Fibroblast of skin of right biceps (primary cell): ENCODE results near the gene BICC1.
"Not testable (repeated sequence)": the region's sequence is repeated elsewhere in the genome, so short reads cannot be mapped to it uniquely, and the experiment has no call there.

Experiments used
- DNase-seq: peaks from one replicate; pipeline ENCODE4 v3.0.0-alpha.2; 2013

Gene BICC1

GRCh38 chr10:58833771-58834561 lies 321.3 kb downstream of the BICC1 start:
- peak; percentile 4 for DNase-seq

- DNase-seq, result no peak
These were observed 323.6 kb downstream of the BICC1 start for GRCh38 chr10:58836176-58836700.

- no peak for DNase-seq
These were observed 324.4 kb downstream of the BICC1 start for GRCh38 chr10:58836991-58837575.

GRCh38 chr10:58837826-58838225 lies 325.2 kb downstream of the BICC1 start:
- no peak for DNase-seq

GRCh38 chr10:58838561-58839208 lies 326.0 kb downstream of the BICC1 start:
- DNase-seq, result no peak

GRCh38 chr10:58839771-58840170 lies 327.1 kb downstream of the BICC1 start:
- no peak for DNase-seq

GRCh38 chr10:58840840-58841435 lies 328.3 kb downstream of the BICC1 start:
- no peak for DNase-seq

GRCh38 chr10:58842860-58843376 lies 330.2 kb downstream of the BICC1 start:
- peak; percentile 10 for DNase-seq

GRCh38 chr10:58843760-58844159 lies 331.1 kb downstream of the BICC1 start:
- no peak for DNase-seq

GRCh38 chr10:58844680-58845079 lies 332.0 kb downstream of the BICC1 start:
- DNase-seq, result no peak

- DNase-seq, result no peak
These were observed 334.2 kb downstream of the BICC1 start for GRCh38 chr10:58846856-58847255.

- peak; percentile 44 for DNase-seq
These were observed 338.9 kb downstream of the BICC1 start for GRCh38 chr10:58851606-58852005.

- DNase-seq, result no peak
These were observed 341.0 kb downstream of the BICC1 start for GRCh38 chr10:58853668-58854067.

- no peak for DNase-seq
These were observed 342.1 kb downstream of the BICC1 start for GRCh38 chr10:58854811-58855210.

- DNase-seq, result peak; percentile 94
These were observed 344.0 kb downstream of the BICC1 start for GRCh38 chr10:58856508-58857240.

- peak; percentile 32 for DNase-seq
These were observed 344.7 kb downstream of the BICC1 start for GRCh38 chr10:58857251-58857805.

GRCh38 chr10:58858123-58858522 lies 345.5 kb downstream of the BICC1 start:
- not testable (repeated sequence) for DNase-seq

- DNase-seq, result peak; percentile 25
These were observed 346.9 kb downstream of the BICC1 start for GRCh38 chr10:58859526-58859925.

- no peak for DNase-seq
These were observed 355.0 kb downstream of the BICC1 start for GRCh38 chr10:58867683-58868082.

GRCh38 chr10:58868736-58869435 lies 356.2 kb downstream of the BICC1 start:
- peak; percentile 53 for DNase-seq

- DNase-seq, result no peak
These were observed 357.4 kb downstream of the BICC1 start for GRCh38 chr10:58870070-58870469.
